RWPE2 (cell line): ENCODE data around the gene NEDD8.

Experiments used
- ATAC-seq: fragments of 200-7000 bp; cut with Tn5 transposase; 3 replicates; pipeline ENCODE4 v1.9.1; 2021; ENCODE audit warnings: low read depth
- DNase-seq: peaks from one replicate; pipeline ENCODE4 v3.0.0-alpha.2; 2020; ENCODE audit warnings: low spot score
- H3K27ac ChIP-seq: fragments of 450-650 bp; 2 replicates; pipeline ENCODE4 v1.5.1; 2017; ENCODE audit warnings: mild to moderate bottlenecking; ENCODE audit not compliant: poor library complexity, severe bottlenecking
- H3K27me3 ChIP-seq: fragments of 250-450 bp; sonication (Bioruptor Pico); 2 replicates; pipeline ENCODE4 v1.5.1; 2021; ENCODE audit warnings: mild to moderate bottlenecking, moderate library complexity; ENCODE audit not compliant: insufficient read depth, poor library complexity, severe bottlenecking
- H3K36me3 ChIP-seq: fragments of 250-450 bp; sonication (Bioruptor Pico); 2 replicates; pipeline ENCODE4 v1.5.1; 2020; ENCODE audit warnings: low read depth, mild to moderate bottlenecking, moderate library complexity
- H3K4me1 ChIP-seq: fragments of 250-450 bp; sonication (Bioruptor Pico); 2 replicates; pipeline ENCODE4 v1.5.1; 2021; ENCODE audit warnings: mild to moderate bottlenecking, moderate library complexity; ENCODE audit not compliant: insufficient read depth, poor library complexity, severe bottlenecking
- H3K4me3 ChIP-seq: fragments of 250-450 bp; sonication (Bioruptor Pico); 2 replicates; pipeline ENCODE4 v1.5.1; 2021; ENCODE audit warnings: mild to moderate bottlenecking, moderate library complexity; ENCODE audit not compliant: severe bottlenecking
- H3K9me3 ChIP-seq: fragments of 250-450 bp; sonication (Bioruptor Pico); 2 replicates; pipeline ENCODE4 v1.5.1; 2021; ENCODE audit warnings: mild to moderate bottlenecking, moderate library complexity; ENCODE audit not compliant: severe bottlenecking
- TF ChIP-seq, protein P1 (sequence below): fragments of 450-650 bp; IDR thresholded peaks from one replicate; pipeline ENCODE4 v1.5.1; 2017; ENCODE audit warnings: mild to moderate bottlenecking, moderate library complexity; ENCODE audit not compliant: poor library complexity, severe bottlenecking

NEDD8 gene

DNA sequence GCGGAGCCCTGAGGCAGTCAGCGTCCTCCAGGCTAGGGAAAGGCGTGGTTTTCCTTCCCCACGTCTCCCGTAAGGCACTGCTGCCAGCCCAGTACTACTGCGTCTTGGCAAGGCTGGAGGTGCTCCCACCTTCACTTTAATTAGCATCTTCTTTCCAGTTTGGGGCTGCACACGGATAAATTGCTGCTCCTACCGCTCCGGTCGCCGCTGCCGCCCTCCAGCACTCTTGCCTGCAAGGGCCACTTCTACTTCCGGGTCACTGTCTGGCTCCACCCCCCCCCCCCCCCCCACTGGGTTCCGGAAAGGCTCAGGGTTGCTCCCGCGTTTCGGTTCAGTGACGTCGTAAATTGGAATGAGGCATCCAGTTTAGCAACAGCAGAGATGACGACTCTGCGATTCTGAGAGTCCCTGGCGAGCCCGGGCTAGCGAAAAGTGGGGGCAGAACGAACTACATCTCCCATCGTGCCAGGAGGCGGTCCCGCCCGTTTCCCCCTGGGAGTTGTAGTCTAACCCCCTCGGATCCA lies at the start of gene NEDD8:
NEDD8 (minus strand) TSS at position 247 of the 524 bp plus-strand sequence; CDS start at position 147, 100 bp downstream.
- H3K27ac ChIP-seq, result peak within 1 kb of the TSS; percentile 76
- H3K4me3 ChIP-seq, result peak within 1 kb of the TSS; percentile 67
- no peaks in the 10 kb centered on the region for H3K9me3 ChIP-seq
- ATAC-seq (peak; percentile 88), DNase-seq (peak; percentile 99)
- peaks cover 18% of the 10 kb centered on the region for H3K4me1 ChIP-seq
- peaks cover 68% of the 10 kb centered on the region for H3K36me3 ChIP-seq
- TF ChIP-seq, protein P1, sequence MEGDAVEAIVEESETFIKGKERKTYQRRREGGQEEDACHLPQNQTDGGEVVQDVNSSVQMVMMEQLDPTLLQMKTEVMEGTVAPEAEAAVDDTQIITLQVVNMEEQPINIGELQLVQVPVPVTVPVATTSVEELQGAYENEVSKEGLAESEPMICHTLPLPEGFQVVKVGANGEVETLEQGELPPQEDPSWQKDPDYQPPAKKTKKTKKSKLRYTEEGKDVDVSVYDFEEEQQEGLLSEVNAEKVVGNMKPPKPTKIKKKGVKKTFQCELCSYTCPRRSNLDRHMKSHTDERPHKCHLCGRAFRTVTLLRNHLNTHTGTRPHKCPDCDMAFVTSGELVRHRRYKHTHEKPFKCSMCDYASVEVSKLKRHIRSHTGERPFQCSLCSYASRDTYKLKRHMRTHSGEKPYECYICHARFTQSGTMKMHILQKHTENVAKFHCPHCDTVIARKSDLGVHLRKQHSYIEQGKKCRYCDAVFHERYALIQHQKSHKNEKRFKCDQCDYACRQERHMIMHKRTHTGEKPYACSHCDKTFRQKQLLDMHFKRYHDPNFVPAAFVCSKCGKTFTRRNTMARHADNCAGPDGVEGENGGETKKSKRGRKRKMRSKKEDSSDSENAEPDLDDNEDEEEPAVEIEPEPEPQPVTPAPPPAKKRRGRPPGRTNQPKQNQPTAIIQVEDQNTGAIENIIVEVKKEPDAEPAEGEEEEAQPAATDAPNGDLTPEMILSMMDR, result no peak
- H3K27me3 ChIP-seq, result no peaks in the 10 kb centered on the region

DNA sequence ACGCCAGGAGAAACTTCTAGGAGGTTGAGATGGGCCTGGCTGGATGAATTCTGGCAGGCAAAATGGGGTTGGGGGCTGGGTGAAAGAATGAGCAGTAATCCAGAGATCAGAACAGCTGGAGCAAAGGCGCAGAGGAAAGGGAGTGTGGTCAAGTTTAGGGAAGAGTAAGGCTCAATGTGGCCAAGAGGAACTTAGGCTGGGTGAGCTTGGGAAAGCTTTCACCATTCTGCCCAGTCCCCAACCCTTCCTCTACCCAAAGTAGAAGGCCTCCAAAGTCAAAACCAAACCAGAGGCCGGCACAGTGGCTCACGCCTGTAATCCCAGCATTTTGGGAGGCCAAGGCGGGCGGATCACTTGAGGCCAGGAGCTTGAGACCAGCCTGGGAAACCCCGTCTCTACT lies 49.5 kb upstream of the NEDD8 start:
- no peaks in the 10 kb centered on the region for H3K9me3 ChIP-seq
- H3K4me3 ChIP-seq, result no peak overlapping the region
- TF ChIP-seq, protein P1, result no peak
- peaks cover 19% of the 10 kb centered on the region for H3K4me1 ChIP-seq
- H3K27me3 ChIP-seq, result no peaks in the 10 kb centered on the region
- H3K36me3 ChIP-seq, result no peaks in the 10 kb centered on the region
- H3K27ac ChIP-seq, result no peak overlapping the region
- ATAC-seq (no peak), DNase-seq (no peak)

DNA sequence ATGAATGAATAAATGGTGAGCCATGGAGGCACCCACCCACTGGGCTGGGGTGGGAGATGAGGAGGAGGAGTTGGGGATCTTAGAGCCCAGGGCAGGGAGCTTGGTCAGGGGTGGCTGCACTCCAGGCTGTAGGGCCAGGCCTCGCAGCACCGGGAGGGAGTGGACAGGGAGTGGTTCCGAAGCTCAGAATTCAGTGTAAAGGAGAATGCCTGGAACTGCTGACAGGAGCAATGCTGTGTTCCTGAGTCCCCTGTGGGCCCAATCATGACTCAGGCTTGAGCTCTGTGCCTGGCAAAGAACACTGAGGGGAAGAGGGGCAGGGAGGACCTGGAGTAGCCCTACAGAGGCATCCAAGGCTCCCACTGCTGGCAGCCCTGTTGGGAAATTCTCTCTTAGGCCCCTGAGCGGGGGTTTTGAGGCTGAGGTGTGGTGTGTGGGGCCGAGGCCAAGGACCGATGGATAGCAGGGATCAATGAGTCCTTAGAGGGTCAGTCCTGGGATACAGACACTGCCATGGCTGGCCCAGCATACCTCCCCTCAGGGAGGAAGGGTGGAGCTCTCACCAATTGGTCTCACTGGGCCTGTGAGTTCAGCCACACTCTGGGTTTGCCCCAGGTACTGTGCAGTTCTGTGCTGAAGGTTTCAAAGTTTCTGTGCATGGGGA lies 48.8 kb upstream of the NEDD8 start:
- H3K36me3 ChIP-seq, result no peaks in the 10 kb centered on the region
- no peak for ATAC-seq
- H3K27ac ChIP-seq, result no peak overlapping the region
- no peaks in the 10 kb centered on the region for H3K27me3 ChIP-seq
- peaks cover 18% of the 10 kb centered on the region for H3K4me1 ChIP-seq
- H3K4me3 ChIP-seq, result no peak overlapping the region
- TF ChIP-seq, protein P1, result no peak
- H3K9me3 ChIP-seq, result no peaks in the 10 kb centered on the region
- DNase-seq, result no peak

DNA sequence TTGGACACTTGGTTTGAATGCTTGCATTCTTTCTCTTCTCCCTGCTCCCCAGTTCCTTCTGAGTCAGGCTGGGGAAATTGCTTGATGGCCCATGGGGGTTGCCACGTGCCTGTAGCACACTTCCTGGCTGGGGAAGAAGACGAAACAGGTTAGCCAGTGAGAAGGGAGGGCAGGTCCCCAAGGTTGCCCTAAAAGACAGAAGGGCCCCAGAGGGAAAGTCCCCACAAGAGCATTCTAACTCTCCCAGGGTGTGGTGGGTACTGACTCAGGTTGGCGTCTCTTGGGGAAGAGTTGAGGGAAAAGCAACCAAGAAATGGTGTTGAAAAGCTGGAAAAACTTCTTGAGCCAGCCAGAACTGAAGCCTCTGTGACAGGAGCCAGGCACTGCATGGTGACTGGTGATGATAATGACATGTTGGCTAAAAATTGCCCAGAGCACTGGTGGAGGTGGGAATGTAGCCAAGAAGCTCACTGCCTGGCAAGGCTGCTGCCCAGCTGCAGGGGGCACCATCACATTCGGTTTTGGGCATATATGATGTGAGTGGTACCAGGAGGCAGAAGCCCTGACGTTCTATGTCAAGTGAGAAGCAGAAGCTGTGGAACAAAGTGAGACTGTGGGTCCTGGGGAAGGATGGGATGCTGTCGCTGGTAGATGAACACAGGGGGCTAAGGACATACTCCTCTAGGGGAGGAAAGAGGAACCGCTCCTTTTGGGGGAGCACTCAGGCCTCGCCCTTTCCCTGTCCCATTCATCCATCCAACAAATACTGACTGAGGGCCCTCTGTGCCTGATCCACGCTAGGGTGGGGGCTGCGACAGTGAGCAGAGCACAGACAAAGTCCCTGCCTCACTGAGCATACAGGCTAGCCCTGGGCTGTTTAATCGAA lies 47.4 kb upstream of the NEDD8 start:
- Histone ChIP-seq H3K9me3 (no peaks in the 10 kb centered on the region), H3K4me1 (peaks cover 18% of the 10 kb centered on the region), H3K4me3 (no peak overlapping the region), H3K27me3 (no peaks in the 10 kb centered on the region), H3K27ac (no peak overlapping the region), H3K36me3 (no peaks in the 10 kb centered on the region)
- TF ChIP-seq, protein P1, result peak; percentile 20
- DNase-seq (no peak), ATAC-seq (no peak)
